Heart left ventricle (tissue), 16 donors: ENCODE data around the gene IKBKG. TPM values are rescaled to one million over a fixed set of nuclear protein-coding genes. Genes with fewer than 3 reads are reported as not detected.

Experiments
- ATAC-seq, 4 donors: fragments of 200-7000 bp; cut with Tn5 transposase; one replicate each; pipeline ENCODE4 v1.9.1; 2020 to 2022; ENCODE audit warnings: moderate library complexity in 4 of 4, mild to moderate bottlenecking in 3 of 4, moderate number of reproducible peaks in 1 of 4
- DNase-seq, 5 donors: peaks; one replicate each; pipeline ENCODE4 v3.0.0-alpha.2; 2020
- H3K27ac ChIP-seq, 12 donors: fragments of 200-600 bp; sonication (generic) in 4 of 12; one replicate each; pipeline versions ENCODE4 v1.5.0 to v1.8.0; 2016 to 2022; ENCODE audit warnings: mild to moderate bottlenecking in 2 of 12
- H3K27me3 ChIP-seq, 9 donors: fragments of 200-600 bp; sonication (generic) in 2 of 9; one replicate each; pipeline versions ENCODE4 v1.5.1 to v1.8.0; 2016 to 2022; ENCODE audit warnings: mild to moderate bottlenecking in 3 of 9
- H3K36me3 ChIP-seq, 9 donors: fragments of 200-600 bp; sonication (generic) in 2 of 9; one replicate each; pipeline versions ENCODE4 v1.5.0 to v1.8.0; 2018 to 2022; ENCODE audit warnings: mild to moderate bottlenecking in 2 of 9
- H3K4me1 ChIP-seq, 12 donors: fragments of 200-600 bp; sonication (generic) in 4 of 12; one replicate each; pipeline versions ENCODE4 v1.5.0 to v1.8.0; 2016 to 2022; ENCODE audit warnings: mild to moderate bottlenecking in 3 of 12
- H3K4me3 ChIP-seq, 12 donors: fragments of 200-600 bp; sonication (generic) in 4 of 12; one replicate each; pipeline versions ENCODE4 v1.5.0 to v1.8.0; 2017 to 2022; ENCODE audit warnings: mild to moderate bottlenecking in 9 of 12, moderate library complexity in 4 of 12
- H3K9me3 ChIP-seq, 12 donors: fragments of 200-600 bp; sonication (generic) in 4 of 12; one replicate each; pipeline versions ENCODE4 v1.5.0 to v1.8.0; 2016 to 2022; ENCODE audit warnings: mild to moderate bottlenecking in 1 of 12
- POLR2A ChIP-seq, 2 donors: fragments of 450-650 bp; IDR thresholded peaks; one replicate each; pipeline ENCODE4 v1.6.1; 2017; ENCODE audit warnings: antibody characterized with exemption in 2 of 2, mild to moderate bottlenecking in 2 of 2, moderate library complexity in 2 of 2
- WGBS, 4 donors: extraction: QIAGEN DNeasy Blood & Tissue Kit in 2 of 4; methylation state at CpG; one replicate each; pipeline versions ENCODE4 v1.1.5 to v1.1.7; 2013 to 2018; 5-methylcytosine and 5-hydroxymethylcytosine counted together
- intact Hi-C, 10 donors: fragments of 100-400 bp; cut with DNase I; formaldehyde crosslinking; loops; one replicate each; pipeline versions ENCODE4 v1.11.1 to v1.14.2; 2022
- polyA plus RNA-seq, 2 donors: library from polyadenylated mRNA; stranded (reverse); fragments of 200-250 nt; gene quantifications; one replicate each; pipeline ENCODE4 v1.2.3, GENCODE V29; 2013
- total RNA-seq, 9 donors: library from RNA; depleted of rRNA in 2 of 9; stranded (reverse); fragments of >200 nt in 2 of 9; fragmentation: NEBNext Ultra II Directional in 3 of 9; extraction: Animal tissue kit (Norgen Biotek cat#: 25700) in 3 of 9; gene quantifications; one replicate each; pipeline versions ENCODE4 v1.1.0 to v1.2.4, GENCODE V29; 2016 to 2023
- TF ChIP-seq, protein P1 (sequence below), 12 donors: fragments of 200-600 bp; sonication (generic) in 4 of 12; IDR thresholded peaks; one replicate each; pipeline versions ENCODE4 v1.5.0 to v1.8.0; 2018 to 2022; ENCODE audit warnings: antibody characterized with exemption in 12 of 12, mild to moderate bottlenecking in 5 of 12
- donor health status: ischemic (EF 13 %, LVEDD 7.1; RV severe dilation, severe dysfunction).
- donor health status: healthy with polysubstance abuse.
- donor health status: DM: no; HTN: yes; CAD: no.
- donor health status: DM: no; HTN: no; CAD: no.
- donor health status: ischemic (EF 25% LVEDD 6.9; RV normal size, moderate dysfunction).
- donor health status: ischemic (EF 25% LVEDD 5.7; RV mildly dilated, moderate dysfunction).
- donor health status: healthy.
- donor health status: DM: yes; HTN: yes; CAD: no.
- donor health status: ischemic (EF 35%, LVEDD 5.7; RV mildly dilated, moderate dysfunction).
- donor health status: nonischemic (EF 11% LVEDD 7.7; RV severe dilation, severe dysfunction).
- donor health status: DM: yes; HTN: yes; CAD: no.
- donor health status: PGD.
- donor health status: ischemic (EF 29% LVEDD 5.4; RV normal size, mild dysfunction).
- donor health status: nonischemic (EF 23%, LVEDD 6.1; RV moderate dilation, normal function).

IKBKG gene
- total and polyA plus RNA-seq, 11 donors, result 7.1 to 29.4 (median 15.3) TPM

DNA sequence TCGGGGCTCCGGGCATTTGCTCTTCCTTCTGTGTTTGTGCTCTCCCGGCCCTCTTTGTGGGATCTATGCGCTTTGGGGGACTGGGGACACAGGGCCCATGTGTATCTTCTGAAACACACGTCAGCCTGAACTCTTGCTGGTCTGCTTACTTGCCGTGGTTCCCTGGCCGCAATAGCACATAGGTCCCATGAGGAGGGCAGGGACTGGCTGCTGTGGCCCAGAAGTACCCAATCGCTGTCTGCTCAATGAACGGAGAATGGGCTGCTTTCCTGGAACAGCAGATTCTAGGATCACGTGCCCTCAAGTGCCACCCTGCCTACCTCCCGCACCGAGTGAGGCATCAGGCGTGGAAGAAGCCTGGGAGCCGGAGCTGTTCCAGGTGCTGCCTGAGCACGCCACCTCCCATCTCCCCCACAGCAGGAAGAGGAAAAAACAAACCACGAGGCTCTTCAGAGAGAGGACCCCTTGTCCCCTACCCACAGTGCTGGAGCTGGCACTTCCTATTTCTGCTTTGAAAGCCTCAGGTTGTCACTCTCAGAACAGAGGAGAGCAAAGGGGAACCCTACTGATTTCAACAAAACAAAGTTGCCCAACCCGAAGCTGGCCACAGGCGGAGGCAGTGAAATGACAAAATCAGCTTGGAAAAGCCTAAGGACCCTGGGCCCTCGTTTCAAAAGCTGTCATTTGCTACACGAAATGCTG is 4.5 kb upstream of the IKBKG start:
- 77 to 81% (median 79%) methylated on average over 17 to 20 of the region's 20 CpGs for WGBS, 4 donors
- H3K27ac ChIP-seq, result peak overlapping the region in 9 of 12 donors; percentile 19 to 88 (median 68)
- ATAC-seq (no peak), DNase-seq (peak in 1 of 5 donors; percentile 35)
- H3K9me3 ChIP-seq, result peaks cover 0 to 13% (median 0%) of the 10 kb centered on the region in 12 donors
- H3K4me1 ChIP-seq, result peaks cover 0 to 58% (median 14%) of the 10 kb centered on the region in 12 donors
- intact Hi-C loops, result no loop called here
- H3K4me3 ChIP-seq, result peak overlapping the region in 1 of 12 donors; percentile 28
- H3K27me3 ChIP-seq, result peaks cover 0 to 4% (median 0%) of the 10 kb centered on the region in 9 donors
- TF ChIP-seq POLR2A (IDR thresholded peaks at IDR 0.05), result no peak
- TF ChIP-seq, protein P1, sequence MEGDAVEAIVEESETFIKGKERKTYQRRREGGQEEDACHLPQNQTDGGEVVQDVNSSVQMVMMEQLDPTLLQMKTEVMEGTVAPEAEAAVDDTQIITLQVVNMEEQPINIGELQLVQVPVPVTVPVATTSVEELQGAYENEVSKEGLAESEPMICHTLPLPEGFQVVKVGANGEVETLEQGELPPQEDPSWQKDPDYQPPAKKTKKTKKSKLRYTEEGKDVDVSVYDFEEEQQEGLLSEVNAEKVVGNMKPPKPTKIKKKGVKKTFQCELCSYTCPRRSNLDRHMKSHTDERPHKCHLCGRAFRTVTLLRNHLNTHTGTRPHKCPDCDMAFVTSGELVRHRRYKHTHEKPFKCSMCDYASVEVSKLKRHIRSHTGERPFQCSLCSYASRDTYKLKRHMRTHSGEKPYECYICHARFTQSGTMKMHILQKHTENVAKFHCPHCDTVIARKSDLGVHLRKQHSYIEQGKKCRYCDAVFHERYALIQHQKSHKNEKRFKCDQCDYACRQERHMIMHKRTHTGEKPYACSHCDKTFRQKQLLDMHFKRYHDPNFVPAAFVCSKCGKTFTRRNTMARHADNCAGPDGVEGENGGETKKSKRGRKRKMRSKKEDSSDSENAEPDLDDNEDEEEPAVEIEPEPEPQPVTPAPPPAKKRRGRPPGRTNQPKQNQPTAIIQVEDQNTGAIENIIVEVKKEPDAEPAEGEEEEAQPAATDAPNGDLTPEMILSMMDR (IDR thresholded peaks at IDR 0.05), result no peak
- H3K36me3 ChIP-seq, result peaks cover 0 to 7% (median 0%) of the 10 kb centered on the region in 9 donors

DNA sequence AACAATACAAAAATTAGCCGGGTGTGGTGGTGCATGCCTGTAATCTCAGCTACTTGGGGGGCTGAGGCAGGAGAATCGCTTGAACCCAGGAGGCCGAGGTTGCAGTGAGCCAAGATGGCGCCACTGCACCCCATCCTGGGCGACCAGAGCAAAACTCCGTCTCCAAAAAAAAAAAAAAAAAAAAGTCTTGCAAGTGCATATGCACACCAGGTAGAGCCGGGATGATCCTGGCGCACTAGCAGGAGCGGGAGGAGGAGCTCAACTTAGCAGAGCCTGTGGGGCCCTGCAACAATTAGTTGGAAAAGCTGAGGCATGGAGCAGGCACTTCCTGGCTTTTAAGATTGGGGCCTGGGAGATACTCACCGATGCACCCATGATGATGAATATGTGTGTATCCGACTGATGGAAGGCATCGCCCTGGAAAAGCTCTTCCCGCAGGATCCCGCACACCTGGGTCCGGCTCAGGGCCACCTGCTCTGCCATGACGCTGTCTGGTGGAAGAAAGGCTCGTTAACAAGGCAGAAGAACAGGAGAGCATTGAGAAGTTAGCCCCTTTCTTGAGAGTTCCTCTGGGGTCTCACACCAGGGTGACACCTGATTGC is 1.6 kb upstream of the IKBKG start:
- DNase-seq (no peak), ATAC-seq (no peak)
- WGBS, 4 donors, result 90 to 96% (median 95%) methylated on average over 17 of the region's 17 CpGs
- intact Hi-C loops, result no loop called here
- TF ChIP-seq POLR2A (IDR thresholded peaks at IDR 0.05), result no peak
- H3K4me1 ChIP-seq, result peaks cover 0 to 66% (median 18%) of the 10 kb centered on the region in 12 donors
- peaks cover 0 to 7% (median 0%) of the 10 kb centered on the region in 9 donors for H3K36me3 ChIP-seq
- peak overlapping the region in 8 of 12 donors; percentile 64 to 89 (median 75) for H3K4me3 ChIP-seq
- no peak overlapping the region for H3K27ac ChIP-seq
- H3K27me3 ChIP-seq, result peaks cover 0 to 4% (median 0%) of the 10 kb centered on the region in 9 donors
- peaks cover 0 to 13% (median 0%) of the 10 kb centered on the region in 12 donors for H3K9me3 ChIP-seq

DNA sequence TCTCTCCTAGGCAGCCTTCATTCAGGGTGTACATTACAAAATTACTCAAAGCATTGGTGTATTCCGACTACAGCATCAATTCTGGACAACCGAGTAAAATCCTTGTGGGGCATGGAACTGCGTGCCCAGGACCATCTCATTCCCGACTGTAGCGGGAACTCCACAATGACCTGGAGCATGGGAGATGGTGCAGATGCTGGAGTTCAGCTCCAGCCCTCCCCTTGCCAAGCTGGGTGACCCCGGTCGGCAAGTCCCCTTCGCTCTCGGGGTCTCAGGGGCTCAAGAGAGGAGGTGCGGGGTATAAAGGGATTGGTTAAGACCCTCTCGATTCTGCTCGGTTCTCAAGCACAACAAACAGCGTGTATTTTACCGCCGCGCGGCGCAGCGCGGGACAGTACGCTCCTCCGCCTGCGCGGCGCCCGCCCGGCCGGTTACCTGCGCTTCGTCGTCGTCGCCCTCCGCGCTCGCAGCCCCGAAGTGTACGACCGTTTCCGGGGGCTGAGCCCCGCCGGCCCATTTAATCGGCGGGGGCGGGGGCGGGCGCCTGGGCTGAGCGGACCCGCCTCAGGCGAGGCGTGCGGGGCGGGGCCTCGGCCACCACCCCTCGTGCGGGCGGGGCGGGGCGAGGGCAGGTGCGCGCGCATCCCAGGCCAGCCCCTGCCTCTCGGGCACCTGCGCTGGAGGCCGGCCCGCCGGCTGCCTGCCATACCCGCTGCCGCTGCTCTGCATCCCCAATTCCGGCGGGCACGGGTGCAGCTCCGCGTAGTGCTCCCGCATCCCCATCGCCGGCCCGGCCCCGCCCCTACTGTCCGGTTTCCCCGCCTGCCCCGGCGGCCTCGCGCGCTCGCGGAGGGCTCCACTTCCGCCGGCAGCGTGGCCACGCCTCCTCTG is 821 bp upstream of the IKBKG start, which contains the start of gene G6PD:
Gene G6PD (minus strand): TSS at position 493 of the 891 bp plus-strand sequence. CDS start 691 bp downstream, outside the sequence.
- TF ChIP-seq, protein P1 (IDR thresholded peaks at IDR 0.05), result peak in 1 of 12 donors; percentile 9
- peak in 1 of 2 donors; percentile 30 for TF ChIP-seq POLR2A (IDR thresholded peaks at IDR 0.05)
- peaks cover 0 to 4% (median 0%) of the 10 kb centered on the region in 9 donors for H3K27me3 ChIP-seq
- peaks cover 0 to 13% (median 0%) of the 10 kb centered on the region in 12 donors for H3K9me3 ChIP-seq
- peak in 3 of 5 donors; percentile 75 to 76 (median 76) for DNase-seq
- H3K36me3 ChIP-seq, result peaks cover 0 to 7% (median 0%) of the 10 kb centered on the region in 9 donors
- ATAC-seq, result peak; percentile 26 to 85 (median 69)
- intact Hi-C loops, result no loop called here
- H3K4me1 ChIP-seq, result peaks cover 0 to 58% (median 18%) of the 10 kb centered on the region in 12 donors
- 1 to 47% (median 23%) methylated on average over 37 to 91 of the region's 92 CpGs for WGBS, 4 donors
- peak within 1 kb of the TSS; percentile 67 to 98 (median 90) for H3K27ac ChIP-seq
- peak within 1 kb of the TSS; percentile 59 to 89 (median 72) for H3K4me3 ChIP-seq

DNA sequence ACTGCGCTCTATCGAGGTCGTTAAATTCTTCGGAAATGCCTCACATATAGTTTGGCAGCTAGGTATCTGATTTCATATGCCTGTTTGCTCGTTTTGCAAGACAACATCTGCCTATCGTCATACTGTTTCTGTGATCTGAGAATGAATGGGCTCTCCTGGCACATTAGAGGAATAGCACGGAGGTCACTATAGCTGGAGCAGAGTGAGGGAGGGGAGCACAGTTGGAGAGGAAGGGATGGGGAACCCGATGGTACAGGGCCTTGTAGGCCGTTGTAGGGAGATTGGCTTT is 552 bp downstream of the IKBKG start:
- ATAC-seq, result no peak
- WGBS, 4 donors, result 0 to 40% (median 18%) methylated on average over 9 of the region's 9 CpGs
- no peak for DNase-seq

More for the DNA sequence above, 552 bp downstream of the IKBKG start:
- Histone ChIP-seq H3K36me3 (peaks cover 0 to 13% (median 0%) of the 10 kb centered on the region in 9 donors), H3K4me1 (peaks cover 0 to 44% (median 9%) of the 10 kb centered on the region in 12 donors), H3K4me3 (peak overlapping the region; percentile 59 to 89 (median 72)), H3K9me3 (peaks cover 0 to 13% (median 0%) of the 10 kb centered on the region in 12 donors), H3K27ac (peak overlapping the region in 11 of 12 donors; percentile 74 to 98 (median 91)), H3K27me3 (peaks cover 0 to 2% (median 0%) of the 10 kb centered on the region in 9 donors)
- TF ChIP-seq, protein P1 (IDR thresholded peaks at IDR 0.05), result no peak
- no peak for TF ChIP-seq POLR2A (IDR thresholded peaks at IDR 0.05)
- intact Hi-C loops, result no loop called here
